GM19025 (cell line): ENCODE measurements around the gene DTNB.
"Not testable (repeated sequence)": the region's sequence is repeated elsewhere in the genome, so short reads cannot be mapped to it uniquely, and the experiment has no call there.

Experiments
- ATAC-seq: cut with Tn5 transposase; IDR thresholded peaks from one replicate; pipeline ENCODE4 v1.9.1; 2021; ENCODE audit warnings: mild to moderate bottlenecking, low read depth, moderate library complexity; ENCODE audit not compliant: unreplicated experiment

Gene DTNB

DNA sequence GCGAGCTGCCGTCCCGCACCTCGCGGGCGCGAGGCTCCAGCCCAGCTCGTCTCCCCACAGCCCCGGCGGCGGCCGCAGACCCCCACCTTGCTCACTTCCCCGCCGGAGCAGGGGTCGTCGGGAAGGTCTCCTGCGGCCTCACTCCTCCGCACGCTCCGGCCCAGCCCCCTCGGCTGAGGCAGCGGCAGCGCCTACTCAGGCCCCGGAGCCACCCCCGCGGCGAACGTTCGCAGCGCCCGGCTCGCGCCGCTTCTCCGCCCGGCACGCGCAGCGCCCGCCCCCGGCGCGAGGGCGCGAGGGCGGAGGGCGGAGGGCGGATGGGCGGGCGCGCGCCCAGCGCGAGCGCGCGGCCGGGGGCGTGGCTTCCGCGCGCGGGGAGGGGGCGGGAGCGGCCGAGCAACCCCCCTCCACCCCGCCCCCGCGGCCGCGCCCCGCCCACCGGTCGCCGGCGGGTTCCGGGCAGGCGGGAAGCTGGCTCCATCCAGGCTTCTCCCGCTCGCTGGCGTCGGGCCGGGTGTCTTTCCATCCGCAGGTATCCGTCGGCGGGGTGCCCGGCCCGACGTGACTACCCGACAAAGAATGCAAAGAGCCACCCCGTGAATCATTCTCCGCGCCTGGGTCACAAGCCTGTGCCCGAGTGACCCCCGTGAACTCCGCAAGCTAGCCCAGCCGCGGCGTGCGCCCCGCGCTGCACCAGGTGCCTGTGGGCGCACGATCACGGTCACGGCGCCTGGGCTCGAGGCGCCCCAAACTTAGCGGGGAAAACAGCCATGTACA, at the start of gene DTNB:
Gene DTNB, minus strand, starts transcription at position 278 of the 777 bp plus-strand sequence. CDS start 20,917 bp downstream, outside the sequence.
- ATAC-seq, result peak; percentile 67

DNA sequence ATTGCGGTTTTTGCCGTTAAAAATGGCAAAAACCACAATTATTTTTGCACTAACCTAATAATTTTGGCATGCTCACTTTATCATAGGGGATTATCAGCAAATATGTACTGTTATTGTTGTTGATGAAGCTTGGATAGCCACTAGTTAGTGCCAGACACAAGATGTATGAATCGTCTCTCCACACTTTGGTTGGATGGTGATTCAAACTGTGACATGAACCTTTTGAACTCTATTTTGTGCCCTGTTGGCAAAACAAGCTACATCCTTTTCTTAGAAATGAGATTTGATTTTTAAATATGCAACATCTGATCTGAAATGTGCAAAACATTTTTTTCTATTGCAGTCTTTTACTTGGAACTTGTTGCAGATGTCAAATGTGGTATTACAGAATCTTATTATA, 48.8 kb upstream of the DTNB start:
- no peak for ATAC-seq

DNA sequence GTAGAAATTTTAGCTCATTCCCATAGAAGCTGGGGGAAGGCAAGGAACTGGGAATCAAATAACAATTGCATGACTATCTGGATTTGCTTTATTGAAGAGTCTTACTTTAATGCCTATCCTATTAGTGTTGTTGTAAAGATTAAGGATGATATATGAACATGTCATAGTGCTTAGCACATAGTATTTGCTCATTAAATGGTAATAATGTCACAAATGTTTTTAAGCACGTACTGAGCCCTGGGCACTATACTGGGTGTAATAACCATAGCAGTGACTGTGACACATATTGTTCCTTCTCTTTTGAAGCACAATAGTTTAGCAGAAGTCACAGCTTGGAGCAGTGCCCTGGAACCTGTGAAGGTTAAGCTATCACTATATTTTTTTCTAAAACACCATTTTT, 47.2 kb upstream of the DTNB start:
- ATAC-seq, result no peak

DNA sequence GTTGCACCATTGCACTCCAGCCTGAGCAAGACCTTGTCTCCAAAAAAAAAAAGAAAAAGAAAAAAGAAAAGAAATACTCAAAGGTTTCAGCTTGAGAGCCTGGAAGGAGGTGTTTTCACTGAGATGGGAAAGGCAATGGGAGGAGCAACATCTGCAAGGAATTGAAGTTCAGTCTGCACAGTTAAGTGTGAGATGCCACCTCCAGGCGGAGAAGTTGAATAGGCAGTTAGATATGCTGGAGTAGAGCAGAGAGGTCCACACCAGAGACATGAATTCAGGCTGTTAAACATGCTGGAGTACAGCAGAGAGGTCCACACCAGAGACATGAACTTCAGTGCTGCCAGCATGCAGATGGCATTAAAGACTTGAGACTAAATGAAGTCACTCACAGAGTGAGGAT, 41.4 kb upstream of the DTNB start:
- ATAC-seq, result no peak

DNA sequence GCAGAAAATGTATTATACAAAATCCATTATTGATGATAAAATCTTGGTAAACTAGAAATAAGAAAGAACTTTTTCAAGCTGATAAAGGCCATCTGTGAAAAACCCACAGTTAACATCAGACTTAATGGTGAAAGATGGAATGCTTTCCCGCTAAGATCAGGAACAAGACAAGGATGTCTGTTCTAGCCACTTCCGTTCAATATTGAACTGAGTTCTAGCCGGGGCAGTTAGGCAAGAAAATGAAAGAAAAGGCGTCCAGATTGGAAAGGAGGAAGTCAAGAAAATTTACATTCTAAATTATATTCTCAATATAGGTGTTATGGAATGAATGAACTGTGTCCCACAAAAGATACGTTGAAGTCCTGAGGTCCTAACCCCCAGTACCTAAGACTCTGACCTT, 39.1 kb upstream of the DTNB start:
- ATAC-seq, result no peak

DNA sequence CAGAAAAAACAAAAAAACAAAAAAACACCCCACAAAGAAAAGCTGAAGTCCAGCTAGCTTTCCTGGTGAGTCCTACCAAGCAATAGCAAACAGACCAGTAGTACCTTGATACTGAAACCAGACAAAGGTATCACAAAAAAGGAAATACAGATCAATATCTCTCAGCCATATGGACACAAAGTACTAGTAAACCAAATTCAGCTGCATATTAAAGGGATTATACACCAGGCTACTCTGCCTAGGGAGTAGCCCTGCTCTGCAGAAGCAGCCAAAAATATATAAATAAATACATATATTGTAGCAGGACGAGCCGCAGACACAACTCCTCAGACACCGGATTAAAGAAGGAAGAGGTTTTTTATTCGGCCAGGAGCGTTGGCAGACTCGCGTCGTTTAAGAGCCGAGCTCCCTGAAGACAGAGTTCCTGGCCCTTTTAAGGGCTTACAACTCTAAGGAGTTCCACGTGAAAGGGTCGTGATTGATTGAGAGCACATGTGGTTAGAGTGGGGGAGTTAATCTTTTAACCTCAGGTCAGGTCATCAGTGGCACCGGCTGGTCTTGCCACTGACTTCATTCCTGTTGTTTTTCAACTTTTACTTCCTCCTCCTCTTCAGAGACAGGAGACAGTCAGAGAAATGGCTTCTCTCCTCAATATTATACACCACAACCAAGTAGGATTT, 38.4 kb upstream of the DTNB start:
- no peak for ATAC-seq

DNA sequence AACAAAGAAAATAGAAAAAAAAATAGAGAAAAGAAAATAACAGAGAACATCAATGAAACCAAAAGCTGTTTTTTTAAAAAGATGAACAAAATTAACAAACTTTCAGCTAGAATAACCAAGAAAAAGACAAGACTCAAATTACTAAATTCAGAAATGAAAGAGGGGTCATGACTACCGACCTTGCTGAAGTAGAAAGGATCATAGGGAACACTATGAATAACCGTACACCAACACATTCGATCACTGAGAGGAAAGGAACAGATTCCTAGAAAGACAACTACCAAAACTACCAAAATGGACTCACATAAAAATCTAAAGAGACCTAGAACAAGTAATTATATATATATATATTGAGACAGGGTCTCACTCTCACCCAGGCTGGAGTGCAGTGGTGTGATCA, 37.4 kb upstream of the DTNB start:
- ATAC-seq, result no peak

DNA sequence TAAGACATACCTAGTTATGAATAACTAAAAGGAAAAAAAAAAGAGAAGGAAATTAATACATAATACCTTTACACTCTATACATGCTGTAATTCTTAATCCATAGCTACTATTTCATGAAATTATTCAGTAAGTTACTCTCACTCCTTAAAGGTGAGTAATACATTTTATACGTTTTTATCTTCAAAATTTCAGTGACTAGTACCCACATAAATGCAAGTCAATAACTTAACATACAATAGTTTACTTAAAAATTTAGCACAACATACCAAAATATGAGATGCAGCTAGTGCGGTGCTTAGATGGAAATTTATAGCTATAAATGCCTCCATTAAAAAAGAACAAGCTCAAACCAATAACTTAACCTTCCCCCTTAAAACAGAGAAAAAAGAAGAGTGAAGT, 36.0 kb upstream of the DTNB start:
- ATAC-seq, result no peak

DNA sequence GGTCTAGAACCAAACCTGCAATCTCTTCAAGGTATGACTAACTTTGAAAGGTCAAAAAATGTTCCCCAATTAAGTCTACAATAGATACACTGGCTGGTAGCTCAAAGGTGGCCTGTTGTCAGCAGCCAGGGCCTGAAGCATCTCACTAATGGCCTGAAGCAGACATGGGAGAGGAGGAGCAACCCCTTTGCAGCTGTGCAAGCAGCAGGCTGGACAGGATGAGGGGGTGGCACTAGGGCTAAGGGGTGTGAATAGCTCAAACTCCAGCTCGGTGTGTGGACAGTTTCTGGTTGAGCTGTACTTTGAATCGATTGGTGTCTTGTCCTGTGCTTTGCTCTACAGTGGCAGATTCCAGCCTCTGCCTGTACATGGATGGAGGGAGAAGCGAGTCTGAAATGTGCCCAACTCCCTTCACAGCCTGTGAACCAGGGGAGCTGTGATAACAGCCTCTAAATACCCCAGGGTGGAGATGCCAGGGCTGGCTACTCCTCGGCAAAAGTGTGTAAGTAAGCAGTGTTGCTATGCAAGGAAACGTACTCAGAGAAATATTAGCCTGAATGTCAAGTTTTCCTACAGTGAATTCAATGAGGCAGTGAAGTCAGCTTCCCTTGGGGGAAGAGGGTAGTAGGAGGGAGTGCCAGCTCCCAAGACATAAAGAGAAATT, 34.7 kb upstream of the DTNB start:
- no peak for ATAC-seq

DNA sequence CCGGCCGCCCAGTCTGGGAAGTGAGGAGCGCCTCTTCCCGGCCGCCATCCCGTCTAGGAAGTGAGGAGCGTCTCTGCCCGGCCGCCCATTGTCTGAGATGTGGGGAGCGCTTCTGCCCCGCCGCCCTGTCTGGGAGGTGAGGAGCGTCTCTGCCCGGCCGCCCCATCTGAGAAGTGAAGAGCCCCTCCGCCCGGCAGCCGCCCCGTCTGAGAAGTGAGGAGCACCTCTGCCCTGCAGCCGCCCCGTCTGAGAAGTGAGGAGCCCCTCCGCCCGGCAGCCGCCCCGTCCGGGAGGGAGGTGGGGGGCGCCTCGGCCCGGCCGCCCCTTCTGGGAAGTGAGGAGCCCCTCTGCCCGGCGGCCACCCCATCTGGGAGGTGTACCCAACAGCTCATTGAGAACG, 32.2 kb upstream of the DTNB start:
- ATAC-seq, result not testable (repeated sequence)

DNA sequence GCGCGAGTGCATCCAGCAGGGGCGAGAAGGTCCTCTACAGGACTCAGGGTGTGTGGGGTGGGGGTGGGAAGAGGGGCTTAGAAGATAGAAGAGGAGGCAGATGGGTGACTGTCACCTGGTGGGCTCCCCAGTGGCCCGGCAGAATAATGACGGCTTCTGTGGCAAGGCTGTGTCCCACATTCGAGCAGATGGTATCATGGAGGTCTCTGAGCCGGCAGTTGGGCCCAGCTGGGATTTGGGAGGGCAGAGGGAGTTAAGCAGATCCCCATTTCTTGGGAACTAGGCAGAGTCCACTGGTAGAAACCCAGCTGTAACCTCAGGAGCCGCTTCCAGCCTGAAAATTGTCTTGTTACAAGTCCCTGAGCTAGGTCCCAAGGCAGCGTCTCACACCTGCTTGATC, 28.4 kb upstream of the DTNB start:
- no peak for ATAC-seq

DNA sequence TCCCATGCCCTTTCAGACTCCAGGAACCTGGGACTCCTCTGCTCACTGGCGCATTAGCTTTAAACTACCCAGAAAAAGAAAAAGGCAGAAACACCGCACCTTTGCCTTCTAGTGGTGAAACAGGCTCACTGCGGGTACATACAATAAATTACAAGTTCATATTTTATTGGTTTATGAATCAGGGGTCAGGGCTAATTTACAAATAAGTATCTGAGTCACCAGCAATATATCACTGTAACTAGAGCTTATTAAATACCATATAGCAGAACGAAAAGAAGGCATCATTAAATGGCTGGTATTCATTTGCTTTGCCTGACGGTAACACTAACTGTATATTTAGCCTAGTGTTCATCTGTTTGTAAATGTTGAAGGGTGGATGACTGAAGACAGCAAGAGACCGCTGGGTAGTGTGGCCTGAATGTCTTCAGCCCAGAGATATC, 26.9 kb upstream of the DTNB start:
- no peak for ATAC-seq

DNA sequence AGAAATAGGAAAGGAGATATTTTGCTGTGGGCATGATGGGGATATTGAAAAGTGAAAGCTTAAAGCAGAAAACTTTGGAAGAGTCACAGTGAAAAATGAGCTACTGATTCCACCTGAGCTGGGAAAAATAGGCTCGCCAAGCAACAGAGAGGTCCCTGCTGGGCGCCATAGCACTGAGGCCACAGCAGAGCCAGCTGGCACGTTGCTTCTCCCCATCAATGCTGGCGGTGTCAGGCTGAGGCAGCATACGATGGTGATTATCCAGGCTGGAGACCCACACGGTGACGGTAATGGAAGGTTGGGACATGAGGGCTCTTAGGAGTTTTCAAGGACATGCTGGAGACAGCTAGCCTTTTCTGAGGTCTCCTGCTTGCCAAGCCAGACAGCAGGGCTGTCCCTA, 25.8 kb upstream of the DTNB start:
- ATAC-seq, result no peak

DNA sequence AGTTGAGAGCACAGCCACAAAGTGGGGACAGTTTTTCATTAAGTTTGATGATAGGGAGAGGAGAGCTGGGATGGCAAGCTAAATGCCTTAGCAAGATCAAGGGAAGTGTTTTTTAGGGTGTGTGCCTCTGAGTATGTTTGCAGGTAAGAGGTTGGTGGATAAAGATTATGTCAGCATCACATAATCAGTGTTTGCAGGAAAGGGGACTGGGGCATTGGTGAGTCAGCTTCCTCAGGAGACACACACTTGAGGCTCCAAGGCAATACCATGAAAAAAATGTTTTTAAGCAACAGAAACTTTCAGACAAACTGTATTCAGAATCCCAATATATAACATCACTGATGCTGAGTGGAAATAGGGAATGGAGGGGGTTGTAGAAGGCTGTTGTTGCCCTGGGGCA, 25.4 kb upstream of the DTNB start:
- ATAC-seq, result no peak

DNA sequence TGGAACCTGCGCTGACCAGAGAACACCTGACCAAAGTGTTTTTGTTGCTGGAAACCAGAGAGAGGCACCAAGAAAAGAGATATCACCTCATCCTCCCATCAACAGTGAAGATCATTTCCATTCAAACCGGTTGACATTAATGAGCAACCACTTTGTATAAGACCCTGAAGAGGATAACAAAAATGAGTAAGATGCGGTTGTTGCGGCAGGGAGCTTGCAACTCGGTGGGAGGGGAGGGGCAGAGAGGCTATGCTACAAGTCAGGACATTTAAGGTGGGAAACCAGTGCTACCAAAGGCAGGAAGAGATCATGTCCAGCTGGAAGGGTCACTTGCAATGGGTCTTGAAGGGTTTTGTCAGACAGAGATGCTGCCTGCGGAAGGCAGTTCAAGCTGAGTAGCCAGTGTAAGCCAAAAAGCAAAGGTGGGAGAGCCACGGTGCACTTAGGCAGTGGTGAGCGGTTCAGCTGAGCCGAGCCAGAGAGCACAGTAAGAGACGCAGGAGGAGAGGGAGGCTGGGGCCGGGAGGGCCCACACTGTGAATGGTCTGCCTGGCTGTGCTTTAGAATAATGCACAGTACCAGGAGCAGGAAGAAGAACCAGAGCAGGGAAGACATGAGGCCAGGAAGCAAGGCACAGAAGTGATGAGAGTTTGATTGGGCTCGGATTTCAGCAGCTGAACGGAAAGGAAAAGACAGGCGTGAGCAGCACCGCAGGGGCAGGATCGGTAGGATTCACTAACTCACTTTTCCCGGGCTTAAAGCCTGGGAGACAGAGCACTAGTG, 24.4 kb upstream of the DTNB start:
- ATAC-seq, result no peak

DNA sequence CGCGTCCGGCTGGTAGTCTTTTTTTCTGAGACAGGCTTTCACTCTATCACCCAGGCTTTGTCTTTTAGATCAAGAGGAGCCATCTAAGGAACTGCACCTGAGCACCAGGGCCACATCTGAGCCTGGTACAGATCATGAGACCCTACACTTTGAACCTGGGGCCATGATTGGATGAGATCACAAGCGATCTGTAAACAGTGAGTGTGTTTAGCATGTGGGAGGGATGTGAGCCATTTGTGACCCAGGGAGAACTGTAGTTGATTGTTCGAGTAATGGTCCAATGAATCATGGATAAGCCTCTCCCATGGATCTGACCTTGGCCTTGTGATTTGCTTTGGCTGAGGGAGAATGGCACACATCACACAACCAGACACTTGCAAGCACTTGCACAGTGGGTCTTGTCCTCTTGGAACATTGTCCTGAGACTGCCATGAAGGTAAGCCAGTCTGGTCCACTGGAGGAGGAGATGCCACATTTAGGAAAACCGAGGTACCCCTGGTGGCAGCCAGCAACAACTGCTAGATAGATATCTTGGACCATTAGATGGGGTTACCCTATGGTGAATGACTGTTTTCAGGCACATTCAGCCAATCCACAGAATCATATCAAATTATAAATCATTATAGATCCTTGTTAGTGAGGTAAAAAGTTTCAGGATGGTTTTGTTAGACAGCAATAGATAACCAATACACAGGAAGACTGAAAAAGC, 19.5 kb upstream of the DTNB start:
- ATAC-seq, result no peak

DNA sequence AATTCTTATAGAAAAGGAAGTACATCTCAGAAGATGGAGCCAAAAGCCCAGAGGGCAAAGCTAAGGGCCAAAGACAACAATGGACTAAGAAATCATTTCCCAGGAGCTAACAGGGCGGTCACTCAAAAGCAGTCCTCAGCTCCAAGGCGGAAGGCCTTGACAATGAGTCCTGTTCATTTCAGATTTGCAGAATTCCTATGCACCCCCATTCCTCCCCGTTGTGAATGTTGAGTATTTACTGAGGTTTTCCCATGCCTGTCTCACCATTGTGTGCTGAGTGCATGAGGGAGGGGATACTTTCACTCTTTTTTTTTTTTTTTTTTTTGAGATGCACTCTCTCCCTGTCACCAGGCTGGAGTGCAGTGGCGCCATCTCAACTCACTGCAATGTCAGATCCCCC, 18.8 kb upstream of the DTNB start:
- no peak for ATAC-seq

DNA sequence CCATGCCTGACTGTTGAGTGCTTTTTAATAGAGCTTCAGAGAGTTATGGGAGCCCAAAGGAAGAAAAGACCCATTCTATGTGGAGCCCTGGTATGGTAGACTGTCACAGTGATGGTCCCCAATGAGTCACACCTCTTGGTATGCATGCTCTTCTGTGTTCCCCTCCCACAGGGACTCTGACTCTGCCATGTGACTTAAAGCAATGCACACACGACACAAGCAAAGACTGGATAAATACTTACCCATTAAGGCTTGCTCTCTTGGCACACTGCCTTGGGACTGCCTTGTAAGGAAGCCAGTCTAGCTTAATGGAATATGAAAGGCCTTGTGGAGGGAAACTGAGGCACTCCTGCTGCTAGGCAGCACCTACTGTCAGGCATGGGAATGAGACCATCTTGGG, 16.7 kb upstream of the DTNB start:
- no peak for ATAC-seq

DNA sequence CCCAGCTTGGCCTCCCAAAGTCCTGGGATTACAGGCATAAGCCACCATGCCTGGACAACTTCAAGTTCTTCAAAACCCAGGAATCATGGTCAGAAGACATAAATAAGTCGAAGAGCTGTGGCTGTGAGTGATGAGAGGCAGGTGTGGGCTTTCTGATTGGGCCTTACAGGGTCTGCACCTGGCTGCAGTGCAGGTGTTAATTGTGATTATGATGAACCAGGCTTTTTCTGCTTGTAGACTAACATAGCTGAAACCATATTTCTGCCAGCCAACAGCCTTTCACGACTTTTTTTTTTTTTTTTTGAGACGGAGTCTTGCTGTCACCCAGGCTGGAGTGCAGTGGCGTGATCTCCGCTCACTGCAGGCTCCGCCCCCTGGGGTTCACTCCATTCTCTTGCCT, 14.9 kb upstream of the DTNB start:
- ATAC-seq, result no peak

DNA sequence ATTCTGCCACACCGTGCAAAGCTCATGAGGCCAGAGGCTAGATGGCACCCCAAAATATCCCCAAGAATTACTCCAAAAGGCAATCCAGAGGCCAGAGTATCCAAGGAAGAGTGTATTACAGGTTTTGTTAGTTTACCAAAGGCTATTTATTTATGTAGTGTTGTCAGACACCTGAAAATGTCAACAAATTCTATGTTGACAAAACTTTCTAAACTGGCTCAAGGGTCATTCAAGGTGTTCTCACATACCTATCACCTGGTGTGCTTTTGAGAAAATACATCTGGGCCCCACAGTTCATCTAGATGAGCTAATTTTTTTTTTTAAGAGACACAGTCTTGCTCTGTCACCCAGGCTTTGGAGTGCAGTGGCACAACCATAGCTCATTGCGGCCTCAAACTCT, 12.4 kb upstream of the DTNB start:
- ATAC-seq, result no peak
